Measurements from ENCODE around the gene MAPKBP1.
A peak's percentile ranks its signal among the peaks of the same experiment; 100 is the strongest.

MAPKBP1 gene

DNA sequence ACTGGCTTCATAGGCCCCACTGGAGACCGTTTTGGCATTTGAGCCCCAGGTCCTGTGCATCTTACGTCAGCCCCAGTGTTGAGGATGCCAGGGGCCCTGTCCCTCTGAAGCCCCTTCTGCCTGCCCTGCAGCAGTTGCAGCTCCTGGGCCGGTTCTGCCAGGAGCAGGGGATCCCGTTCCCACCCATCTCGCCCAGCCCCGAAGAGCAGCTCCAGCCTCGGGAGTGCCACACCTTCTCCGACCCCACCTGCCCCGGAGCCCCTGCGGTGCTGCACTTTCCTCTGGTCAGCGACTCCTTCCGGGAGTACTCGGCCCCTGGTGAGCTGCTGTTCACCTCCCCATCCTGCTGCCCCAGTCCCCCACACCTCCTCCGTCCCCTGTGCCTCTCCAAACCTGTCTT lies 72.9 kb downstream of the MAPKBP1 start:
- no peak for DNase-seq (ENCODE audit: low read depth in 1 of 2, low spot score in 1 of 2)

GRCh38 chr15:41847981-41848380 lies 73.7 kb downstream of the MAPKBP1 start:
- DNase-seq (ENCODE audit: low read depth in 1 of 2, low spot score in 1 of 2), result no peak

GRCh38 chr15:41848631-41849030 lies 74.3 kb downstream of the MAPKBP1 start:
- DNase-seq (ENCODE audit: low read depth in 1 of 2, low spot score in 1 of 2), result peak in 1 of 2 donors; percentile 10

- no peak for DNase-seq (ENCODE audit: low read depth in 1 of 2, low spot score in 1 of 2)
Measured at GRCh38 chr15:41849204-41849603, 74.9 kb downstream of the MAPKBP1 start.

GRCh38 chr15:41849861-41850260 lies 75.6 kb downstream of the MAPKBP1 start:
- DNase-seq (ENCODE audit: low read depth in 1 of 2, low spot score in 1 of 2), result no peak

DNA sequence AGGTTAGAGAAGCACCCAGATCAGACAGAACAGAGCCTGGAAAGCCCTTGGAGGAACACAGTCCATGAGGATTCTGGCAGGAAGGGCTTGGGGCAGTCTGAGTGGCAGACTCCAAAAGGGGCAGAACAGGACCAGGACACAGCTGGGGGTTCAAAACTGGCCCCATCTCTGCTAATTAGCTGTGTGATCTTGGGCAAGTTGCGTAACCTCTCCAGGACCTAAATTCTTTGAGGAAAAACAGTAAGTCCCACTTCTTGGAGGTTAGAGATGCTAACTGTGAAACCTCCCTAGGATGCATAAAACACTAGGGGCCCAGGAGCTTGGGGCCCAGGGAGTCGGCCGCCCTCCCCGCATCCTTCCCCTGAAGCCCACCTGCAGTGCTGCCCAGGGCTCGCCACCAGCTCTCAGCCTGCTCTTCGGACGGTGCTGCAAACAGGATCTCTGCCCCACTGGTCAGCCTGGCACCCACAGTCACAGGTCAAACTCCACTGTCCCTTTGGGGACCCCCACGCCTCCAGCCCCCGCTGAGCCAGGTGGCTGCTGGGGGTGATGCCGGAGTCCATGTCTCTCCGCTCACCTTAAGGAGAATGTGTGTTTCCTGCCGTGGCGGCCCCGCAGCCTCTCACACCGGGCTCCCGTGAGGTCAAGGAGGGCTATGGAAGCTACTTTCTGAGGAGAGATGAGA lies 76.3 kb downstream of the MAPKBP1 start:
- DNase-seq (ENCODE audit: low read depth in 1 of 2, low spot score in 1 of 2), result no peak

- no peak for DNase-seq (ENCODE audit: low read depth in 1 of 2, low spot score in 1 of 2)
Measured at GRCh38 chr15:41851167-41851523, 76.9 kb downstream of the MAPKBP1 start.

GRCh38 chr15:41851755-41852370 lies 77.6 kb downstream of the MAPKBP1 start:
- DNase-seq (ENCODE audit: low read depth in 1 of 2, low spot score in 1 of 2), result no peak

DNA sequence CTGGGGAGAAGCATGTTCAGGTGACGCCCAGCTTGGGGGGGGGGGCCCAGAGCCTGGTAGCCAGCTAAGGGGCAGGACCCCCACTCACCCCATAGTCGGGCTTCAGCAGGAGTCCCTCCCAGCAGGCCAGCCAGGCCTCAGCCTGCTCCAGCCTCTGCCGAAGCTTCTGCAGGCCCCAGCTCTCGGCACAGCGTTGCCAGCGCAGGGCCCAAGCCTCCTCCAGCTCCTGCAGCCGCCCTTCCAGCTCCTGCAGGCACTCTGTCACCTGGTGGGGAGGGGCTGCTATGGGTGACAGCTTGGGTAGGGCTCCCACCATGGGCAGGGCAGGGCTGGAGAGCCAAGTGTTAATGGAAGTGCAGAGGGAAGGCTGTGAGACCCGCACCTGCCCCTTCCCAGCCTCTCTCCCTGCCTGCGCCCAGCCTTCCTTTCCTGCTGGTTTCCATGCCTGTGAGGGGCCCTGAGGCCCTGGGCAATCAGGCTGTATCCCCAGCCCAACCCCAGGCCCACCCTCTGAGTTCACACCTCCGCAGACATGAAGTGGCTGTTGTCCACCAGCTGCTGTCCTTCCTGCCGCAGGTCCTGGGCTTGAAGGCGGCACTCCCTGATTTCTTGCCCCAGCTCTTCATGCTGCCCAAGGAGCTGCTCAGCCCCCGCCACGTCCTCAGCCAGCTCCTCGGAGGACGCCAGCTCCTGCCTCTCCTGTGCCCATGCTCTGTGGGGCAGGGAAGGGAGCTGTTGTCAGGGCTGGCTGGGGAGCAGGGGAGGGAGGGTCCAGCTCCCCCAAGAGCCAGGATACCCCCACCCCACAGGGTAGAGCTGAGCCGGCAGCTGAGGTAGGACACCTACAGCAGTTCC lies 78.7 kb downstream of the MAPKBP1 start:
- DNase-seq (ENCODE audit: low read depth in 1 of 2, low spot score in 1 of 2), result no peak

DNA sequence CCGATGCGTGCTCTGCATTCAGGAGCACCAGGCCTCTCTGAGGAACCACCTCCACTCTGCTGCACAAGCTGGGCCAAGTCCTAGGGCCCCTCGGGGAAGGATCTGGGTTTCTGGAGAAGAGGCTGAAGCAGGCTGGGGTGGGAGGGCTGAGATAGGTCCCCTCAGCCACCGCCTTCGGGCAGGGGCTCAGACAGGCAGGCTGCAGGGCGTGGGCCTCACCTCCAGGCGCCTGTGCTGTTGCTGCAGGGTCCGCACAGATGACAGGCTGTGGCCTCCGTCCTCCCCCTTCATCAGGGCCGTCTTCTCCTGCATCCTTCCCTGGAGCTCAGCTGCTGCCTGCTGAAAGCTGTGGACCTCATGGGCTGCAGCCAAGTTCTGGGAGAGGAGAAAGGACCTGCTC lies 79.5 kb downstream of the MAPKBP1 start:
- DNase-seq (ENCODE audit: low read depth in 1 of 2, low spot score in 1 of 2), result no peak

DNA sequence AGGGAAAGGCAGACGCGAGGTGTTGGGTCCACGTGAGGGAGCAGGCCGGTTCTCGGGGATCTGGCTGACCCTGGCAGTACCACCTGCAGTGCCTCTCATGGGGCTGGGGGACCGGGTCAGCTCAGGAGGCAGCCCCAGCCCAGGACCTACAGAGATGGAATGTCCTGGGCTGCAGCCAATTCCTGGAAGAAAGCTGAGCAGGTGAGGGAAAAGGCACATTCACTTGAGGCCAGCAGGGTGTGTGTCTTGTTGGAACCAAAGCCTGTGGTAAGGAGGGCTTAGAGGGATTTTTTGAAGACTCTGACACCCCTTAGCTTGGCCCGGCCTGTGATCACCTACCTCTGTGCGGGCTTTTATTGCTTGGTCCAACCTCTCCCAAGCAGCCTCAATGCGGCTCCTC lies 80.2 kb downstream of the MAPKBP1 start:
- DNase-seq (ENCODE audit: low read depth in 1 of 2, low spot score in 1 of 2), result no peak

DNA sequence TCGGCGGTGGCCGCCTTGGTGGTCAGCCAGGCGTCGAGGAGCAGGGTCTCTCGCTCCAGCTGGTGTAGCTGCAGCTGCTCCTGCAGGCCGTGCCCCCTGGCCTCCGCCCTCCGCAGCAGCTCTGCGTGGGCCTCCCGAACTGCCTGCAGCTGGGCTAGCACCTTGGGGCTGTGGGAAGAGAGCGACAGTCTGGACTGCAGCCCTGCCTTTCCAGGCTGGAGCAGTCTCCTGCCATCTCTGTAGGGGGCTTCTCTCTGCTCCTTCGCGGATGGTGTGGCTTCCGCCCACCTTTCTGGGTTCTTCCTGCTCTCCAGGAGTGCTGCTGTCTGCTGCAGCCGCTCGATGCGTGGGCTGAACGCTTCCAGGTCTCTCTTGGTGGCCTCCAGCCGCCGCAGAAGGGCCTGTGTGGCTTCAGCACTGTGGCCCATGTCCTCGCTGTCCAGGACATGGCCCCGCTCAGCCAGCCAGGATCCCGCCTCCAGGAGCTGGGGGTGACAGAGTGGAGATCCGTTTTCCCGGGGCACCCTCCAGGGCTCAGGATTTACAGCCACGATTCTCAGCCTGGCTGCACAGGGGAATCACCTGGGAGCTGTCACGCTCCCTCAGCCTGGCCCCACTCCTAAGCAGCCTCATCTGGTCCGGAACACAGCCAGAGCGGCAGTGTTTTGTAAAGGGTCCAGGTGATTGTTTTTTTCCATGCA lies 81.1 kb downstream of the MAPKBP1 start:
- DNase-seq (ENCODE audit: low read depth in 1 of 2, low spot score in 1 of 2), result no peak

DNA sequence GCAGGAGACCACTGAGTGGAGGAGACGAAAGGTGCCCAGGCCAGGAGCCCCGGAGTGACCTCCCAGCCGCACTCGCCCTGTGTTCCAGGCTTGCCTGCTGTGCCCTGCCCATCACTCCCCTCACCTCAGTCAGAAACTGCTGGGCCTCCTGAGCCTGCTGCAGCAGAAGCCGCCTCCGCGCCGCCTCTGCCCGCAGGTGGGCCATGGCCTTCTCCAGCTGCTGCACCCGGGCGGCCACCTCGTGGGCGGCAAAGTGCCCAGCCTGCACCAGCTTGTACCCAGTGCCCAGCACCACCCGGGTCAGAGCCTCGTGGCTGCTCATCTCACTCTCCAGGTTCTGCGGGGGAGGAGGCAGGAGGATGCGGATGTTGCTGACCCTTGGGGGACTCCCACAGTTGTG lies 82.0 kb downstream of the MAPKBP1 start:
- DNase-seq (ENCODE audit: low read depth in 1 of 2, low spot score in 1 of 2), result no peak

DNA sequence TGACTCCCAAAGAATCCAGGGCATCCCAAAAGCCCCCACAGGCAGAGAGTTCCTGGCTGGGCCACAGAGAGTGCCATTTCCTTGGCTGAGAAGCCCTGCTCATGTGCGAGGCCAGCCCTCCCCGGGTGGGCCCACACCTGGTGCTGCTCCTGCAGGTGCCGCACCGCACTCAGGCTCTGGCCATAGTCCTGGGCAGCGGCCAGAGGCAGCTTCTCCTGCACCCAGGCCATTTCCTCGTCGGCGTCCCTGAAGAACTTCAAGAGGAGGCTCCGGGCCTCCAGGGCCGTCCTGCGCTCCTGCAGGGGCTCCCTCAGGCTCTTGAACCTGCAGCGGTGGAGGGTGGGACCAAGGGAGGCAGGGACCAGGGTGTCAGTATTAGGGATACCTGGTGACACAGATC lies 82.4 kb downstream of the MAPKBP1 start:
- no peak for DNase-seq (ENCODE audit: low read depth in 1 of 2, low spot score in 1 of 2)

- DNase-seq (ENCODE audit: low read depth in 1 of 2, low spot score in 1 of 2), result no peak
Measured at GRCh38 chr15:41857316-41857715, 83.0 kb downstream of the MAPKBP1 start.

DNA sequence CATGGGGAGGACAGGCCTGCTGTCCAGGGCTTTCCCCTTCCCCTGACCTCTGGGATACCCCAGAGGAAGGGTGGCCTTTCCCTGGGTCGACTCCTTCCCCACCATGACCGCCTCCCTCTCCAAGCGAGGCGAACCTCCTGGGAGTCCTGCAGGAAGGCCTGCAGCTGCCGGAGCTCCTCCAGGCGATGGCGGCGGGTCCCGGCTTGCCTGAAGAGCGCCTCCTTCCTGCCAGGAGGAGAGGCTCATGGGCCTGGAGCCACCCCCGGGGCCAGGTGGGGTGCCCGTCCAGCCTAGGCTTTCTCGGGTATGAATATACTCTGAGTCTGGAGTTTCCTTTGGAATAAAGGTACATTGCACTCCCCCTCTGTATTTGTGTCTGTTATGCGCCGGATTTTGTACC lies 84.5 kb downstream of the MAPKBP1 start:
- no peak for DNase-seq (ENCODE audit: low read depth in 1 of 2, low spot score in 1 of 2)

- DNase-seq (ENCODE audit: low read depth in 1 of 2, low spot score in 1 of 2), result no peak
Measured at GRCh38 chr15:41860049-41860828, 86.0 kb downstream of the MAPKBP1 start.

DNA sequence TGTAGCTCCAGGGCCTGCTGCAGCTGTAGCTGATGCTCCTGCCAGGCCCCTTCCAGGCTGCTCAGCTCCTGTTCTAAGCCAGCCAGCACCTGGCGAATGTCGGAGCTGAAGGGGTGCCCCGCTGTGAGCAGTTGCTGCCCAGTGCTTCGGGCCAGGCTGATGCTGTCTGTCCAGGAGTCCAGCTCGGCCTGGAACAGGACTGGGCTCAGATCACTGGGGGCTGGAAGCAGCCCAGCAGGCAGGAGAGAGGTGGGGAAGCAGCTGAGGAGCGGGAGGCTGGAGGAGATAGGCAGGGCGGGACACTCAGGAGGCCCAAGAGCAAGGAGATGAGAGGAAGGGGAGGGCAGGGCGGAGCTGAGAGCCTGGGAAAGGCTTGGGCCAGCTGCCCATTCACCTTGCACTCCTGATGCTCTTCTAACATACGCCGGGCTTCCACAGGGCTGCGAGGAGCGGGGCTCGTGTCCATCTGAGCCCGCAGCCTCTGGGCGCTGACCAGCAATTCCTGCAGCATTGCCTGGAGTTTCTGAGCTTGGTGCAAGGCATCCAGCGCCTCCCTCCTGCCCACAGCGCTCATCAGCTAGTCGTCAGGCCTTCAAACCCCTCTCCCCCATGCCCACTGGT lies 87.6 kb downstream of the MAPKBP1 start:
- DNase-seq (ENCODE audit: low read depth in 1 of 2, low spot score in 1 of 2), result no peak

- no peak for DNase-seq (ENCODE audit: low read depth in 1 of 2, low spot score in 1 of 2)
Measured at GRCh38 chr15:41862515-41863116, 88.3 kb downstream of the MAPKBP1 start.

DNA sequence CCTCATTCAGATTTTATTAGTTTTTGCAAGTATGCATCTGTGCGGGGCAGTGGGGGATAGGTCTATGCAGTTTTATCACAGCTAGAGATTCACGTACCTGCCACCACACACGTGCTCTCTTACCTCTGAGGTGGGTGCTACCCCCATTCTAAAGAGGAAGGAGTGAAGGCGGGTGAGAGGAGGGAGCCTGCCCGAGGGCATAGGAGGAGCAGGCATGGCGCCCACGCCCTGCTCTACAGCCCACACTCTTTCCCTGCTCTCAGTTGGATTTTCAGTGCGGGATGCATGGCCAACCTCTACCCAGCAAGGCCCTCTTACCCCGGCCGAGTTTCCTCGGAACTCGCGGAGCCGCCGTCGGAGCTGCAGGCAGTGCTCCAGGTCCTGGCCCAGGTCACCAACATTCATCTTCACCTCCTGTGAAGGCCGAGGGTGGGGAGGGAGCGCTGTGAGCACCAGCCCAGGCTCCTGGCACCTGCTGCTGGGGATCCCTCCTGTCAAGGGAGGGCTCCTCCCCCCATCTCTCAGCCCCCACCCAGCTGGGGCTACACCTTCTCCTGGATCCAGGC lies 91.3 kb downstream of the MAPKBP1 start:
- DNase-seq (ENCODE audit: low read depth in 1 of 2, low spot score in 1 of 2), result no peak
